WERI-Rb-1 (cell line): ENCODE data around the gene FBXL2.

ENCODE experiments used
- DNase-seq: peaks from one replicate; pipeline ENCODE4 v3.0.0-alpha.2; 2020
- H3K27ac ChIP-seq: fragments of 250-450 bp; sonication (Bioruptor Pico); 2 replicates; pipeline ENCODE4 v1.5.1; 2020; ENCODE audit warnings: mild to moderate bottlenecking, moderate library complexity
- H3K27me3 ChIP-seq: fragments of 250-450 bp; sonication (Bioruptor Pico); 2 replicates; pipeline ENCODE4 v1.5.1; 2021; ENCODE audit warnings: mild to moderate bottlenecking, low read depth, moderate library complexity; ENCODE audit not compliant: insufficient read depth, severe bottlenecking
- H3K36me3 ChIP-seq: fragments of 250-450 bp; sonication (Bioruptor Pico); 2 replicates; pipeline ENCODE4 v1.5.1; 2020; ENCODE audit warnings: mild to moderate bottlenecking, moderate library complexity
- H3K4me3 ChIP-seq: 2 replicates; pipeline ENCODE4 v1.5.1; 2011; ENCODE audit warnings: low read depth, mild to moderate bottlenecking, control low read depth, low read length
- H3K9me3 ChIP-seq: fragments of 250-450 bp; sonication (Bioruptor Pico); 2 replicates; pipeline ENCODE4 v1.5.1; 2021; ENCODE audit warnings: mild to moderate bottlenecking, moderate library complexity; ENCODE audit not compliant: severe bottlenecking
- CTCF ChIP-seq: IDR thresholded peaks from 2 replicates; pipeline ENCODE4 v1.5.1; 2011; ENCODE audit warnings: low read depth, mild to moderate bottlenecking, control low read depth, inconsistent platforms, low read length

The FBXL2 gene

GRCh38 chr3:33277193-33277882 lies at the start of gene FBXL2:
Gene FBXL2 (plus strand): TSS chr3:33277442. CDS start chr3:33277513, 71 bp downstream.
- peak; percentile 93 for DNase-seq
- H3K27me3 ChIP-seq: no peaks in the 10 kb centered on the region
- H3K9me3 ChIP-seq: peaks cover 6% of the 10 kb centered on the region
- H3K27ac ChIP-seq: peak within 1 kb of the TSS; percentile 77
- peak within 1 kb of the TSS; percentile 89 for H3K4me3 ChIP-seq
- H3K36me3 ChIP-seq: no peaks in the 10 kb centered on the region
- no peak for TF ChIP-seq CTCF

- H3K27me3 ChIP-seq: no peaks in the 10 kb centered on the region
- H3K27ac ChIP-seq: no peak overlapping the region
- no peak overlapping the region for H3K4me3 ChIP-seq
- DNase-seq: no peak
- H3K9me3 ChIP-seq: no peaks in the 10 kb centered on the region
- TF ChIP-seq CTCF: no peak
- H3K36me3 ChIP-seq: no peaks in the 10 kb centered on the region
Measured at GRCh38 chr3:33229066-33229465, 48.2 kb upstream of the FBXL2 start.

- no peaks in the 10 kb centered on the region for H3K36me3 ChIP-seq
- no peaks in the 10 kb centered on the region for H3K27me3 ChIP-seq
- H3K9me3 ChIP-seq: no peaks in the 10 kb centered on the region
- no peak overlapping the region for H3K4me3 ChIP-seq
- no peak for DNase-seq
- TF ChIP-seq CTCF: no peak
- H3K27ac ChIP-seq: no peak overlapping the region
Measured at GRCh38 chr3:33229947-33230346, 47.3 kb upstream of the FBXL2 start.

GRCh38 chr3:33231756-33232465 lies 45.3 kb upstream of the FBXL2 start:
- Histone ChIP-seq H3K36me3 (no peaks in the 10 kb centered on the region), H3K4me3 (no peak overlapping the region), H3K27ac (no peak overlapping the region), H3K9me3 (no peaks in the 10 kb centered on the region), H3K27me3 (no peaks in the 10 kb centered on the region)
- TF ChIP-seq CTCF: no peak
- DNase-seq: no peak

- DNase-seq: no peak
- Histone ChIP-seq H3K27ac (no peak overlapping the region), H3K36me3 (no peaks in the 10 kb centered on the region), H3K9me3 (no peaks in the 10 kb centered on the region), H3K27me3 (no peaks in the 10 kb centered on the region), H3K4me3 (no peak overlapping the region)
- TF ChIP-seq CTCF: no peak
Measured at GRCh38 chr3:33233884-33234283, 43.4 kb upstream of the FBXL2 start.

- no peak for TF ChIP-seq CTCF
- no peaks in the 10 kb centered on the region for H3K9me3 ChIP-seq
Measured at GRCh38 chr3:33236005-33236404, 41.2 kb upstream of the FBXL2 start.

More at GRCh38 chr3:33236005-33236404, 41.2 kb upstream of the FBXL2 start:
- no peaks in the 10 kb centered on the region for H3K27me3 ChIP-seq
- DNase-seq: no peak
- H3K36me3 ChIP-seq: no peaks in the 10 kb centered on the region
- H3K27ac ChIP-seq: no peak overlapping the region
- H3K4me3 ChIP-seq: no peak overlapping the region
